ENCODE measurements around the gene TXNRD1.
"Not testable (repeated sequence)": the region's sequence is repeated elsewhere in the genome, so short reads cannot be mapped to it uniquely, and the experiment has no call there.

Gene TXNRD1

DNA sequence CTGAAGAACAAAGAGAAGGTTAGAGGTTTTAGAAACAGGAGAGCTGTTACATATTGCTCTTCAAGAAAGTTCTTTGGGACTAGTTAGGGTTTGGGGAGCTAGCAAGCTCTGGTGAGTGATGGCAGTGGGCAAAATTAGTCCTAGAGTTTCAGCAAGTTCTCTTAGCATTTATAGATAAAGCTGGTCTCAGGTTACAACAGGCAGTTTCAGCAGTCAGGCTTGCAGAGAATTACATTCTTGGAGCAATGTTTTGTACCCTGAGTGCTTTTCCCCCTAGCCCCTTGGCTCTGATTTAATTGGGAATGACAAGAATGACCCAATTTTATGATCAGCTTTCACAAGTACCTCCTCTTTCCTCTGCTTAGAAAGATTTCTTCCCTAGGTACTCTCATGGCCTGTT lies 66.5 kb downstream of the TXNRD1 start:
- DNase-seq: no peak

DNA sequence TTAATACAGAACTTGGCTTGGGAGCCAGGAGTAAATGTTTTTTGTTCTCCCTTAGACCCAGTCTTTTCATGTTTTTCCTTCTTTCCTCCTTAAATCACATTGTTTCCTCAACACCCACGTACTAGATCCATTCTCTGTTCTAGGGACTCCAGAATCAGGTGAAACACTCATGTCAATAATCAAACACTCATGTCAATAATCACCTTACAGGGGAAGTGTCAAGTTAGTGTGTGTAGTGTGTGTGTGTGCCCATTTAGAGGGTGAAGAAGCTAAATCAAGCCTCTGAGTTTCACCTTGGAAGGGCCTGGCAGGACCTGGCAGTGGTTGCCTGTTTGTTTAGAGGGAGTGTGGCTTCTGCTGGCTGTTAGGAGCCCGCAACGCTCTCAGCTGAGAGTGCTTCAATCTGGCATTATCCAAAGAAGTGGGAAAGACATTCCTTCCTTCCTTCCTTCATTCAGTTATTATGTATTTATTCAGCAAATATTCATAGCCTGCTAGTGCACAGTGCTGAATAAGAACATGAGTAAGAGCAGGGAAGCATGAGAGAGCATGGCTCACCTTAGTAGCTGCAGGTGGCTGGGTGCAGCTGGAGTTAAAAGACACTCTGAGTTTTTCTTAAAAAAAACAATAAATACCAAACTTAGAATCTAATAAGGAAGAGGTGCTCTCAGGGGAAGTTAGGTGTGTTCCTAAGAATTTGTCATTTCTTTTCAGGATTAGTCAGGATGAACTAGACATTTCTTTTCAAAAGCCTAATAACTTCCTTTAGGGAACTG lies 70.3 kb downstream of the TXNRD1 start:
- no peak for DNase-seq

DNA sequence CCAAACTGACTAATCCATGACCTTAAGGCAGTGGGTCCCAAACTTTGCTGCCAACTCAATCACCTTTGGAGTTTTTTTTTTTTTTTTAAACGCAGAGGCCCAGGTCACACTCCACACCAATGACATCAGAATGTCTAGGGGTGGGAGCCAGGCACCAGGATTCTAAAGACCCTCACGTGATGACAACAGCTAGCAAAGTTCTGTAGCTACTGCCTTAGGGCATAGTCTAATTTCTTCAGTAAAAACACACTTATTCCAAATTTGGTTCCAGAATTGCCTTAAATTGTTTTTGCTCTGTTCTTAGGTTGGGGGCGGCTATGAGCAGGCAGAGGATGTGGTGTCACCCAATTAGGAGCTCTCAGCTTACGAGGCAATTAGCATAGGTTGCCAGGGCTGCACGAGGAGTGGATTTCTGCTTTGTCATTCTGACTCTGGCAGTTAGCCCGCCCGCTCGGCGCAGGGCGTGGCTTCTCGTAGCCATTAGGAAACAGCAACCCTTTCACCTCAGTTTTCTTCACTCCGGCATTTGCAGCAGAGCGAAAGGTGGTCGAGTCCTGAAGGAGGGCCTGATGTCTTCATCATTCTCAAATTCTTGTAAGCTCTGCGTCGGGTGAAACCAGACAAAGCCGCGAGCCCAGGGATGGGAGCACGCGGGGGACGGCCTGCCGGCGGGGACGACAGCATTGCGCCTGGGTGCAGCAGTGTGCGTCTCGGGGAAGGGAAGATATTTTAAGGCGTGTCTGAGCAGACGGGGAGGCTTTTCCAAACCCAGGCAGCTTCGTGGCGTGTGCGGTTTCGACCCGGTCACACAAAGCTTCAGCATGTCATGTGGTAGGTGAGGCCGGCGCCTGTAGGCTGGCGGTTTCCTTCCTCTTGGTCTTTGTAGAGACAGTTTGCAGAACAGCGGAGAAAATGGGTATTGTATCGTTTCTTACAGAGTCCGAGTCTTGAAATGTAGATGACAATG lies 71.2 kb downstream of the TXNRD1 start:
- peak; percentile 85 for DNase-seq

GRCh38 chr12:104288635-104289274 lies 73.2 kb downstream of the TXNRD1 start:
- peak; percentile 87 for DNase-seq

GRCh38 chr12:104290320-104290719 lies 74.7 kb downstream of the TXNRD1 start:
- DNase-seq: no peak

GRCh38 chr12:104290855-104291254 lies 75.3 kb downstream of the TXNRD1 start:
- DNase-seq: no peak

DNA sequence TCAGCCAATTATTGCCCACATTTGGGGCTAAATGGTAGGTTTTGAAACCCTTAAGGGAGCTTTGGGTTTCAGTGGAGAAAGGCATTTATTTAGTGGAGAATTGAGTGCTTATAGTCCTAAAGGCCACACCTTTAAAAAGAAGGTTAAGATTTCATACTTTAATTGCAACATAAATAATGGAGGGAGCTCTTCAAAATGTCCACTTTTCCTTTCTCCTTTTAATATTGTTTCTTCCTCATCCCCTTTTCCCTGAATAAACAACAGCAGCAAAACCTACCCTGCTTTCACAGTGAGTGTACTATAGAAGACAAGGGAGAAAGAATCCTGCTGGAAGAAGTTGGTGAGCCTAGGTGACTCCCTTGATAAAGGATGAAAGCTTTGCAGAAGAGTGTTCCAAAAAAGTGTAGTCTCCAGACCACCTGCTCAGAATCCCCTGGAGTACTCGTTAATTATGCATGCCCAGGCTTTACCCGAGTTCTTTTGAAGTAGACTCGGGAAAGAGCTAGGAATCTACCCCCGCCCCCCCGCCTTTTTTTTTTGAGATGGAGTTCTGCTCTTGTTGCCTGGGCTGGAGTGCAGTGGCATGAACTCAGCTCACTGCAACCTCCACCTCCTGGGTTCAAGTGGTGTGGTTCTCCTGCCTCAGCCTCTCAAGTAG lies 76.4 kb downstream of the TXNRD1 start:
- no peak for DNase-seq

- no peak for DNase-seq
These were observed 77.6 kb downstream of the TXNRD1 start for GRCh38 chr12:104292872-104293794.

- DNase-seq: not testable (repeated sequence)
These were observed 78.7 kb downstream of the TXNRD1 start for GRCh38 chr12:104294158-104294859.

GRCh38 chr12:104294927-104295668 lies 79.5 kb downstream of the TXNRD1 start:
- DNase-seq: no peak

DNA sequence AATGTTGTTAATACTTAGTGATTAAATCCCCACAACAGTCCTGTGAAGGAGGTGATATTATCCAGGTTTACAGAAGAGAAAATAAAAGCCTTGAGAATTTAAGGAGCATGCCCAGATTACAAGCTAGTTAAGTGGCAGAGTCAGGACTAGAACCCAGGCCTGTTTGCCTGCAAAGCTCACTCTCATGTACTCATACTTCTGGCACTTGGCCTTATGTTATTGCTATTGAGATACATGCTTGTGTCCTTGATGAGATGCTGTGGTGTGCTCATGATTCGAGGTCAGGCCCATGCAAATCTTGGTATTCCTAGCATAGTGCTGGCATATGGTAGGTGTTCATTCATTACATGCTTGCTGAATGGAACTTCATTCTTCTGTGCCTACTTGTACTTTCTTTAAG lies 80.4 kb downstream of the TXNRD1 start:
- no peak for DNase-seq

GRCh38 chr12:104296718-104297117 lies 81.1 kb downstream of the TXNRD1 start:
- no peak for DNase-seq

GRCh38 chr12:104297477-104298113 lies 82.0 kb downstream of the TXNRD1 start:
- no peak for DNase-seq

- DNase-seq: no peak
These were observed 84.4 kb downstream of the TXNRD1 start for GRCh38 chr12:104299842-104300481.

DNA sequence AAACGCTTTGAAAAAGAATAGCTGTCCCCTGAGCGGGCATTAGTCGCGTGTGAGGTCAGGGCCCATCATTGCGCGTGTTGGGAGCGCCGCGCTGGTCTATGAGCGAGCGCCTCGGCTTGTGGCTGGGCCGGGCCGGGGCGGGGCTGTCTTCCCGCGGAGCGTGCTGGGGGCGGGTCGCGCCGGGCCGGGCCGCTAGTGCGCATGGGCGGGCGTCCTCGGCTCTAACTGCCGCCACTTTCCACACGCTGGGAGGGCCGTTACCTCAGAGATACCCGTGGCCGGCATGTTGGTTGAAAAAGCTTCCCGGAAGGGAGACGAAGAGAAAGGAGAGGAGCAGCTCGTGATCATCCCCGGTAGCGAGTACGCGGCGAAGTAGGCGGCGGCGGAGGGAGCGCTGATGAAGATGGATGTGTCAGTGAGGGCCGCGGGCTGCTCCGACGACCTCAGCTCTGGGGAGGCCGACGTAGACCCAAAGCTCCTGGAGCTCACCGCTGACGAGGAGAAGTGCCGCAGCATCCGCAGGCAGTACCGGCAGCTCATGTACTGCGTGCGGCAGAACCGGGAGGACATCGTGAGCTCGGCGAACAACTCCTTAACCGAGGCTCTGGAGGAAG lies 88.1 kb downstream of the TXNRD1 start, which contains the start of gene EID3:
EID3 (plus strand) TSS at position 202 of the 614 bp plus-strand sequence; CDS start at position 398, 196 bp downstream.
- DNase-seq: peak; percentile 95

- DNase-seq: no peak
These were observed 88.9 kb downstream of the TXNRD1 start for GRCh38 chr12:104304261-104305009.

DNA sequence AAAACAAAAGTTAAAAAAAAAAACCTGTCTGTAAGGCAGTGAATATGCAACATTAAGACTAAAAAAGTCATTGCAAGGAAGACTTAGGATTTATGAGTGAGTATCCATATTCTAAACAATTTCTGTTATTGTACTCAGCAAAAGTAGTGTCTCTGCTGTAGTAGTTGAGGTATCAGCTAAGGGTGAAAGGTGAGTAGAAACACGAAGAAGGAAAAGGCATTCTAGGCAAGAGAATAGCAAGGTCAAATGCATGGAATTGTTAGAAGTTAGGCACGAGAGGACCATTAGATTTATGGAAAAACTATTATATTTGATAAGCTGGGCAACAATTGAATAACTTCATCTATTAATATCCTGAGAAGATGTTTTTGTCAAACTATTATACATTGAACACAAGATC lies 89.8 kb downstream of the TXNRD1 start:
- DNase-seq: no peak

GRCh38 chr12:104306376-104306775 lies 90.8 kb downstream of the TXNRD1 start:
- no peak for DNase-seq

Data from activated T-cell treated with anti-CD3 and anti-CD28 coated beads, Interleukin-2, amount 50 U/mL, for 1 hour (primary cell).